Sigmoid colon (tissue), 3 donors: ENCODE data around the gene SBK3.

Experiments used
- CTCF ChIP-seq, 4 experiments: fragments of 450-650 bp in 3 of 4; fragments of 200-600 bp in 1 of 4; IDR thresholded peaks; one replicate each; pipeline ENCODE4 v1.5.1; 2016 to 2019; ENCODE audit warnings: antibody characterized with exemption in 4 of 4, mild to moderate bottlenecking in 3 of 4, moderate library complexity in 2 of 4
- POLR2A ChIP-seq, 2 donors: fragments of 450-650 bp; IDR thresholded peaks; one replicate each; pipeline ENCODE4 v1.6.1; 2016; ENCODE audit warnings: antibody characterized with exemption in 2 of 2, mild to moderate bottlenecking in 2 of 2, moderate library complexity in 2 of 2

GRCh38 chr19:55581145-55581822, 35.9 kb upstream of the SBK3 start:
- no peak for TF ChIP-seq POLR2A (IDR thresholded peaks at IDR 0.05)
- TF ChIP-seq CTCF (IDR thresholded peaks at IDR 0.05), result no peak
